HepG2 (cell line): ENCODE data around the gene SNAI1. TPM values are rescaled to one million over a fixed set of nuclear protein-coding genes. Genes with fewer than 3 reads are reported as not detected.

Experiments used
- AKNA ChIP-seq: sonication (generic); formaldehyde crosslinking; IDR thresholded peaks from 2 replicates; pipeline ENCODE4 v1.4.0; 2020; ENCODE audit warnings: missing genetic modification reagents, borderline replicate concordance
- ARID4A ChIP-seq: sonication (generic); formaldehyde crosslinking; IDR thresholded peaks from 2 replicates; pipeline ENCODE4 v1.5.0; 2020; ENCODE audit warnings: mild to moderate bottlenecking, missing genetic modification reagents, borderline replicate concordance
- DNMT1 ChIP-seq: sonication (generic); formaldehyde crosslinking; IDR thresholded peaks from 2 replicates; pipeline ENCODE4 v1.5.1; 2020; ENCODE audit warnings: mild to moderate bottlenecking, missing genetic modification reagents
- ETV5 ChIP-seq: IDR thresholded peaks from 2 replicates; pipeline ENCODE4 v1.6.1; 2018; ENCODE audit warnings: missing biosample characterization, missing genetic modification reagents, inconsistent platforms, borderline replicate concordance
- HBP1 ChIP-seq: IDR thresholded peaks from 2 replicates; pipeline ENCODE4 v1.6.1; 2016; ENCODE audit warnings: low read depth, control low read depth
- SMC3 ChIP-seq: IDR thresholded peaks from 2 replicates; pipeline ENCODE4 v1.6.1; 2011; ENCODE audit warnings: low read length, improper control_type of control experiment
- ZFP62 ChIP-seq: sonication (generic); formaldehyde crosslinking; IDR thresholded peaks from 2 replicates; pipeline ENCODE4 v1.4.0; 2020; ENCODE audit warnings: missing genetic modification reagents
- ZNF703 ChIP-seq: sonication (generic); formaldehyde crosslinking; IDR thresholded peaks from 2 replicates; pipeline ENCODE4 v1.5.1; 2020; ENCODE audit warnings: missing genetic modification reagents, mild to moderate bottlenecking, moderate library complexity, borderline replicate concordance
- ZNF777 ChIP-seq: sonication (generic); formaldehyde crosslinking; IDR thresholded peaks from 2 replicates; pipeline ENCODE4 v1.4.0; 2020; ENCODE audit warnings: missing genetic modification reagents
- ZSCAN9 ChIP-seq: IDR thresholded peaks from 2 replicates; pipeline ENCODE4 v1.6.1; 2016; ENCODE audit warnings: borderline replicate concordance
- polyA plus RNA-seq, 8 experiments: library from polyadenylated mRNA; depleted of rRNA in 3 of 8; stranded (reverse) in 7 of 8; unstranded in 1 of 8; fragments of >200 nt; fragmentation: Illumina TruSeq in 4 of 8; extraction: Trizol in 4 of 8; gene quantifications; 2 replicates each; pipeline versions ENCODE4 v1.2.1 to v1.2.3, GENCODE V29; 2011 to 2016; ENCODE audit warnings: low read depth in 4 of 8, missing spikeins in 1 of 8, mixed read lengths in 1 of 8; ENCODE audit not compliant: insufficient read depth in 1 of 8
- total RNA-seq, 5 experiments: library from RNA; depleted of rRNA; stranded (reverse); fragments of >200 nt; fragmentation: Illumina TruSeq; extraction: Trizol; gene quantifications; 2 replicates each; pipeline ENCODE4 v1.2.3, GENCODE V29; 2016; ENCODE audit warnings: low read depth in 1 of 5

SNAI1 gene
- total and polyA plus RNA-seq, 2 of the 13 experiments (the other 11 are each of a cell fraction or from before 2014, with no cell fraction given), result 1.3 to 1.4 TPM

- no peak for TF ChIP-seq SMC3
- no peak for TF ChIP-seq AKNA
- TF ChIP-seq DNMT1, result no peak
- peak; percentile 83 for TF ChIP-seq ETV5 (CRISPR knock-in tag)
- TF ChIP-seq ZFP62 (CRISPR knock-in tag), result no peak
- no peak for TF ChIP-seq ZNF777 (CRISPR knock-in tag)
- no peak for TF ChIP-seq ZNF703 (CRISPR knock-in tag)
- no peak for TF ChIP-seq HBP1 (CRISPR knock-in tag)
- TF ChIP-seq ARID4A (CRISPR knock-in tag), result no peak; the same call in 1 of the 2 replicates
- no peak; the same call in 1 of the 2 replicates for TF ChIP-seq ZSCAN9 (CRISPR knock-in tag)
Measured at GRCh38 chr20:49965781-49966305, 16.9 kb upstream of the SNAI1 start (continued).
